ACC112 (cell line): ENCODE data around the gene RABL2A.
"Not testable (repeated sequence)": the region's sequence is repeated elsewhere in the genome, so short reads cannot be mapped to it uniquely, and the experiment has no call there.

Experiments used
- H2AFZ ChIP-seq: fragments of 200-600 bp; sonication (generic); one replicate; pipeline ENCODE4 v1.6.0; 2017; ENCODE audit warnings: antibody characterized with exemption, low read length; ENCODE audit not compliant: unreplicated experiment
- H3K27ac ChIP-seq: fragments of 200-600 bp; sonication (generic); 2 replicates; pipeline ENCODE4 v1.5.1; 2014; ENCODE audit warnings: low read depth, mild to moderate bottlenecking, antibody characterized with exemption, low read length, moderate library complexity
- H3K27me3 ChIP-seq: fragments of 200-600 bp; sonication (generic); 2 replicates; pipeline ENCODE4 v1.6.1; 2014; ENCODE audit warnings: mild to moderate bottlenecking, antibody characterized with exemption, low read length, moderate library complexity, mixed read lengths; ENCODE audit not compliant: insufficient read depth
- H3K36me3 ChIP-seq: fragments of 200-600 bp; sonication (generic); 2 replicates; pipeline ENCODE4 v1.6.1; 2016; ENCODE audit warnings: mild to moderate bottlenecking, antibody characterized with exemption, low read length, moderate library complexity, mixed read lengths; ENCODE audit not compliant: insufficient read depth
- H3K4me1 ChIP-seq: fragments of 200-600 bp; sonication (generic); one replicate; pipeline ENCODE4 v1.6.1; 2016; ENCODE audit warnings: low read length, mixed read lengths; ENCODE audit not compliant: insufficient read depth, unreplicated experiment, control insufficient read depth
- H3K4me3 ChIP-seq: fragments of 200-600 bp; sonication (generic); 2 replicates; pipeline ENCODE4 v1.5.1; 2014; ENCODE audit warnings: mild to moderate bottlenecking, low read depth, low read length
- H3K79me2 ChIP-seq: fragments of 200-600 bp; sonication (generic); one replicate; pipeline ENCODE4 v1.6.0; 2016; ENCODE audit warnings: low read length; ENCODE audit not compliant: control insufficient read depth, unreplicated experiment, insufficient read depth

Gene RABL2A

GRCh38 chr2:113690871-113691270 is 63.8 kb downstream of the RABL2A start:
- H3K36me3 ChIP-seq, H2AFZ ChIP-seq, H3K27ac ChIP-seq, H3K27me3 ChIP-seq, H3K79me2 ChIP-seq, H3K4me1 ChIP-seq, H3K4me3 ChIP-seq: not testable (repeated sequence)
